Neuronal stem cell (in vitro differentiated cells): ENCODE results near the gene NAGPA.

Source experiments
- DNase-seq: peaks from one replicate; pipeline ENCODE4 v3.0.0-alpha.2; 2013; ENCODE audit warnings: low spot score
- H2AFZ ChIP-seq: one replicate; pipeline ENCODE4 v1.6.1; 2013; ENCODE audit warnings: mild to moderate bottlenecking, low read length, inconsistent platforms
- H2AK5ac ChIP-seq: 2 replicates; pipeline ENCODE4 v1.6.1; 2013; ENCODE audit warnings: low read depth, mild to moderate bottlenecking, inconsistent platforms, low read length, moderate library complexity, mixed read lengths
- H2BK120ac ChIP-seq: 2 replicates; pipeline ENCODE4 v1.6.1; 2013; ENCODE audit warnings: low read depth, mild to moderate bottlenecking, inconsistent platforms, low read length, moderate library complexity, mixed read lengths
- H2BK12ac ChIP-seq: one replicate; pipeline ENCODE4 v1.6.1; 2013; ENCODE audit warnings: low read length, inconsistent platforms
- H2BK15ac ChIP-seq: 2 replicates; pipeline ENCODE4 v1.6.1; 2013; ENCODE audit warnings: mild to moderate bottlenecking, low read length, inconsistent platforms, mixed read lengths
- H2BK5ac ChIP-seq: one replicate; pipeline ENCODE4 v1.6.1; 2013; ENCODE audit warnings: inconsistent platforms, mild to moderate bottlenecking, low read length, moderate library complexity
- H3K14ac ChIP-seq: one replicate; pipeline ENCODE4 v1.6.1; 2013; ENCODE audit warnings: low read length, inconsistent platforms
- H3K18ac ChIP-seq: 2 replicates; pipeline ENCODE4 v1.6.1; 2013; ENCODE audit warnings: low read length, inconsistent platforms
- H3K23ac ChIP-seq: 2 replicates; pipeline ENCODE4 v1.6.1; 2013; ENCODE audit warnings: low read depth, mild to moderate bottlenecking, mixed read lengths, low read length, inconsistent platforms; ENCODE audit not compliant: poor library complexity
- H3K27ac ChIP-seq: replicated peaks from 3 replicates; pipeline ENCODE4 v1.5.1; 2013; ENCODE audit warnings: low read length, inconsistent platforms
- H3K27me3 ChIP-seq, 3 experiments: 2 replicates each; pipeline ENCODE4 v1.6.1; 2013; ENCODE audit warnings: low read length in 3 of 3, mild to moderate bottlenecking in 2 of 3, inconsistent platforms in 1 of 3, low read depth in 1 of 3, mixed read lengths in 1 of 3, moderate library complexity in 1 of 3; ENCODE audit not compliant: control insufficient read depth in 3 of 3, insufficient read depth in 3 of 3
- H3K36me3 ChIP-seq, 2 donors: replicated peaks in 1 of 2; 2 replicates each; pipeline ENCODE4 v1.6.1; 2013; ENCODE audit warnings: low read length in 2 of 2; ENCODE audit not compliant: control insufficient read depth in 2 of 2, insufficient read depth in 2 of 2
- H3K4ac ChIP-seq: 2 replicates; pipeline ENCODE4 v1.6.1; 2013; ENCODE audit warnings: inconsistent platforms, mild to moderate bottlenecking, low read length, moderate library complexity
- H3K4me1 ChIP-seq, 2 donors: 1 replicate in 1 of 2; 2 replicates in 1 of 2; pipeline ENCODE4 v1.6.1; 2013; ENCODE audit warnings: low read length in 2 of 2, low read depth in 1 of 2; ENCODE audit not compliant: control insufficient read depth in 2 of 2, insufficient read depth in 1 of 2
- H3K4me2 ChIP-seq: one replicate; pipeline ENCODE4 v1.6.1; 2013; ENCODE audit warnings: mild to moderate bottlenecking, low read length, inconsistent platforms; ENCODE audit not compliant: insufficient read depth, poor library complexity, severe bottlenecking
- H3K4me3 ChIP-seq, 2 donors: 2 replicates each; pipeline ENCODE4 v1.5.1; 2013; ENCODE audit warnings: low read length in 2 of 2, mild to moderate bottlenecking in 2 of 2, inconsistent platforms in 1 of 2, moderate library complexity in 1 of 2
- H3K79me1 ChIP-seq: one replicate; pipeline ENCODE4 v1.6.1; 2013; ENCODE audit warnings: low read depth, mild to moderate bottlenecking, inconsistent platforms, low read length, moderate library complexity
- H3K9ac ChIP-seq: one replicate; pipeline ENCODE4 v1.6.1; 2013; ENCODE audit warnings: mild to moderate bottlenecking, low read depth, low read length, inconsistent platforms; ENCODE audit not compliant: poor library complexity
- H3K9me3 ChIP-seq, 2 donors: replicated peaks in 1 of 2; 2 replicates each; pipeline versions ENCODE3 to v1.6.1; 2013; ENCODE audit warnings: low read length in 2 of 2, mild to moderate bottlenecking in 2 of 2, inconsistent platforms in 1 of 2, low read depth in 1 of 2, mixed read lengths in 1 of 2, moderate library complexity in 1 of 2; ENCODE audit not compliant: control insufficient read depth in 2 of 2, insufficient read depth in 1 of 2
- H4K8ac ChIP-seq: one replicate; pipeline ENCODE4 v1.6.1; 2013; ENCODE audit warnings: low read depth, mild to moderate bottlenecking, inconsistent platforms, low read length, moderate library complexity
- H4K91ac ChIP-seq: one replicate; pipeline ENCODE4 v1.6.1; 2013; ENCODE audit warnings: low read length, low read depth, mild to moderate bottlenecking, inconsistent platforms; ENCODE audit not compliant: poor library complexity
- WGBS, 2 donors: extraction: QIAGEN DNeasy Blood & Tissue Kit; methylation state at CpG; one replicate each; pipeline ENCODE4 v1.1.7; 2013; ENCODE audit warnings: missing lambda C conversion rate in 2 of 2, mixed read lengths in 1 of 2; ENCODE audit not compliant: insufficient read length in 2 of 2, insufficient replicate concordance in 1 of 2; ENCODE audit errors: extremely low coverage in 2 of 2; 5-methylcytosine and 5-hydroxymethylcytosine counted together

Gene NAGPA

DNA sequence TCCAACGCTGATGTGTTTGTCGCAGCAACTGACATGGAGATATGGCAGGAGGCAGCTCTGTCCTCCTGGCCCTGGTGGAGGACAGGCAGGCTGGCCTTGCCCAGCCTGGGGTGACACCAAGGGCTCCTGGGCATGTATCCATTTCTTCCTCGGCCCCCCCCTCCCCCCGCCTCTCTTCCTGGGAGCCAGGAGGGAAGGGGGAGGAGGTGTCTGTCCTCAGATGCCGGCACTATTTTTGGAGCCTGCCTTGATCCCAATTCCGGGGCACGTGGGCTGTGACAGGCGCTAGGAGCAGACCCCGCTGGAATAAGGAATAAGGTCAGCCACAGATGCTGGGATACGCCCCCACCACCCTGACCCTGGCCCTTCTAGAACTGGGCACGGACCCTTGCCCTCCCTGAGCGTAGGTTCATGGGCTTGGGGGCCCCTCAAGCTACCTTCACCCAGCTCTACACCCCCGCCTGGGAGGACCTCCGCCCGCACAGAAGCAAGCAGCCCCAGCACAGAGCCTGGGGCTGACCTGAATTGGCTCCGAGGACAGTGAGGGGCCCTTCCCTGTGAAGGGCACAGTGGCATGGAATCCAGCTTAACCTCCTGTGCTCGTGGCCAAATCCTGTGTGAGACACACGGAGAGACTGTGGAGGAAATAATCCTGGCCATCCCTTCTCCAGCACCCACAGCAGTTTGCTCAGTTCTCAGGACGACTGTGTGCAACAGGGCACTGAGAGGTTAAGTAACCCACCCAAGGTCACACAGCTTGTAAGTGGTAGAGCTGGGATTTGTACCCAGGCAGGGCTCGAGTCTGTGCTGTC, 51.5 kb downstream of the NAGPA start:
- peak overlapping the region; percentile 65 for H3K23ac ChIP-seq
- no peak overlapping the region for H3K4me2 ChIP-seq
- no peak for DNase-seq
- no CpG with 5 or more reads among the region's 20 CpGs for WGBS, 2 donors
- peak overlapping the region; percentile 84 for H2BK12ac ChIP-seq
- H3K4ac ChIP-seq, result no peak overlapping the region
- peak overlapping the region; percentile 87 for H2BK120ac ChIP-seq
- no peaks in the 10 kb centered on the region for H3K9me3 ChIP-seq
- peaks cover 1 to 39% (median 7%) of the 10 kb centered on the region in 3 experiments for H3K27me3 ChIP-seq
- H4K8ac ChIP-seq, result no peak overlapping the region
- H3K4me3 ChIP-seq, result no peak overlapping the region
- peaks cover 0 to 2% of the 10 kb centered on the region in 2 donors for H3K4me1 ChIP-seq
- peak overlapping the region; percentile 38 for H3K14ac ChIP-seq
- no peak overlapping the region for H3K27ac ChIP-seq
- peak overlapping the region; percentile 0 for H2BK15ac ChIP-seq
- H4K91ac ChIP-seq, result peak overlapping the region; percentile 53
- H2AFZ ChIP-seq, result peak overlapping the region; percentile 73
- no peak overlapping the region for H3K9ac ChIP-seq
- H3K18ac ChIP-seq, result peak overlapping the region; percentile 87
- peak overlapping the region; percentile 39 for H2BK5ac ChIP-seq
- H3K36me3 ChIP-seq, result no peaks in the 10 kb centered on the region
- H3K79me1 ChIP-seq, result no peaks in the 10 kb centered on the region
- peak overlapping the region; percentile 92 for H2AK5ac ChIP-seq

DNA sequence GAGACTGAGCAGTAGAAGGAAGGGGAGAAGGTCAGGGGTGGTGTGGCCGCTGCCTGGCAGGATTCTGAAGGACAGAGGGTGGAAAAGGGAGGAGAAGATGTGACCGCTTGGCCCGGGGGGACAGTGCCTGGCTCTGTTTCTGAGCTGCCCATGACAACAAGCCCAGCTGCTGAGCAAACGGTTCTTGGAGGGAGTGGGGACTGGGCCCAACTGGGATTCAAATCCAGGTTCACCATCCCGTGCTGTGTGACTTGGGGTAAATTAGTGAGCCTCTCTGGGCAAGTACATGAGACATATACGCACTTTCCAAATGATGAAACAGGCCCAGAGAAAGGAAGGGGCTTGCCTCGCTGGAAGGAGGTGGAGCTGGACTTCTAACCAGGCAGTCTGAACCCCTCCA, 52.3 kb downstream of the NAGPA start:
- no peak overlapping the region for H3K4me2 ChIP-seq
- DNase-seq, result no peak
- peak overlapping the region; percentile 73 for H2AFZ ChIP-seq
- H3K18ac ChIP-seq, result peak overlapping the region; percentile 48
- H3K4me1 ChIP-seq, result no peaks in the 10 kb centered on the region
- peak overlapping the region; percentile 87 for H2BK120ac ChIP-seq
- H3K36me3 ChIP-seq, result no peaks in the 10 kb centered on the region
- H4K8ac ChIP-seq, result peak overlapping the region; percentile 43
- no peak overlapping the region for H3K9ac ChIP-seq
- WGBS, 2 donors, result no CpG with 5 or more reads among the region's 7 CpGs
- H2BK15ac ChIP-seq, result peak overlapping the region; percentile 49
- H2AK5ac ChIP-seq, result peak overlapping the region; percentile 92
- H3K14ac ChIP-seq, result peak overlapping the region; percentile 38
- H3K23ac ChIP-seq, result peak overlapping the region; percentile 65
- no peaks in the 10 kb centered on the region for H3K79me1 ChIP-seq
- peaks cover 0 to 31% (median 3%) of the 10 kb centered on the region in 3 experiments for H3K27me3 ChIP-seq
- H2BK12ac ChIP-seq, result peak overlapping the region; percentile 58
- H4K91ac ChIP-seq, result no peak overlapping the region
- no peak overlapping the region for H3K27ac ChIP-seq
- no peak overlapping the region for H3K4ac ChIP-seq
- H2BK5ac ChIP-seq, result no peak overlapping the region
- no peak overlapping the region for H3K4me3 ChIP-seq
- peaks cover 0 to 2% of the 10 kb centered on the region in 2 donors for H3K9me3 ChIP-seq

DNA sequence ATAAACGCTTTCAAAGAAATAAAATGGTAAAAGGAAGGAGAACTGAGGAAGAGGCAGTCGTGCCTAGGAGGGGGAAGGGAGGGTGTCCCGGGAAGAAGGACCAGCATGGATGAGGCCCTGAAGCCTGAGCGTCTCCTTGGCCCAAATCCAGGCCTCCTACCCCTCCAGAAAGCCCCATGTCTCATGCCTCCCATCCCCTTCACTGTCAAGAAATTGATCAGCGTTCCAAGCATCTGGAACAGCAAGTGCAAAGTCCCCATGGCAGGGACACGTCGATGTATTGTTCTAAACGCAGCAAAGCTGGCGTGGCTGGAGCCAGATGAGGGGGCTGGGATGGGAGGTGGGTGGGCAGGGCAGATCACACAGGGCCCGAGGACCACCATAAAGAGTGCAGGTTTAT, 53.0 kb downstream of the NAGPA start:
- Histone ChIP-seq H2BK5ac (no peak overlapping the region), H3K18ac (no peak overlapping the region), H2AFZ (no peak overlapping the region), H3K79me1 (no peaks in the 10 kb centered on the region), H2BK15ac (no peak overlapping the region), H3K9me3 (peaks cover 0 to 5% of the 10 kb centered on the region in 2 donors), H3K4me2 (no peak overlapping the region), H3K36me3 (no peaks in the 10 kb centered on the region), H3K27ac (no peak overlapping the region), H2BK120ac (no peak overlapping the region), H3K27me3 (peaks cover 0 to 23% (median 0%) of the 10 kb centered on the region in 3 experiments), H3K23ac (no peak overlapping the region), H3K4me1 (no peaks in the 10 kb centered on the region), H4K91ac (no peak overlapping the region), H3K4ac (no peak overlapping the region), H3K9ac (no peak overlapping the region), H3K14ac (no peak overlapping the region), H3K4me3 (no peak overlapping the region), H2BK12ac (no peak overlapping the region), H2AK5ac (no peak overlapping the region), H4K8ac (no peak overlapping the region)
- no CpG with 5 or more reads among the region's 10 CpGs for WGBS, 2 donors
- no peak for DNase-seq

DNA sequence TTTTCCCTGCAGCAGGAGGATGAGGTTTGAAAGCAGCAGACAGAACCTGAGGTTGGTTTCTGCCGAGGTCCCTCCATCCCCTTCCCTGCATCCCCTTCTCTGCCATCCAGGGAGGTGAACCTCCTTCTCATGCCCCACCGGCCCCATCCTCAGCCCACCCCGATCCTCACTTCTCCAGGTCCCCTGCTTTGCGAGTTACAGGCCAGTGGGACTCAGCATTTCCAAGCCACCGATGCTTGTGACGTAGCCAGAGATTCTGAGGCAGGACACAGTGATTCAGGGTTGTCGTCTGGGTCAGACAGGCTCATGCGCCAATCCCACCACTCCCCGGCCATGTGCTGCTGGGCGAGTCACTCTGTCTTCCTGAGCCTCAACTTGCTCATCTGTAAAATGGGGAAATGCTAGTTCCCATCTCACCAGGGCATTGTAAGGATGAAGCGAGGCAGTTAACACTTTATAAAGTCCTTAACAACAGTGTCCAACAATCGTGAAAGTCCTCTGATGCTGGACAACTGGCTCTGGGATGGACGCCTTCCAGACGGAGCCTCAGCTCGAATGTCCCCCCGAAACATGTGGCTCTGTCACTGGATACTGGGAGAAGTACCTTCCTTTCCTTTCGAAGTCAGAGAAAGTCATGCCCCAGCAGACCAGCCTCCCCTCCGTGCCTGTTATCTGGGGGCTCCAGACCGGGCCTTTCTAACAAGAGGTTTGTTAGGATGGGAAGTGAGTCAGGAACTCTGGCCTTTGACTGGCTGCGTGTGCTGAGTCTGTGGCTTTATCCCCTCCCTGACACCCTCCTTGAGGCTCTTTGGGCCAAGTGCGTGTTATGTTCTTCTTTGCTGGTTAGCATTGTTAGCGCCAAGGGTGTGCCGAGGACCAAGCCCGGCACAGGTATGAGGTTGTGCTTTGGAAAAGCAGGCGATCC, 53.7 kb downstream of the NAGPA start:
- H3K4me3 ChIP-seq, result no peak overlapping the region

More for the DNA sequence above, 53.7 kb downstream of the NAGPA start:
- Histone ChIP-seq H2BK12ac (no peak overlapping the region), H3K27me3 (peaks cover 0 to 23% (median 0%) of the 10 kb centered on the region in 3 experiments), H2AFZ (no peak overlapping the region), H3K27ac (no peak overlapping the region), H2BK15ac (no peak overlapping the region), H3K4me2 (no peak overlapping the region), H4K91ac (no peak overlapping the region), H3K18ac (no peak overlapping the region), H3K36me3 (no peaks in the 10 kb centered on the region), H3K79me1 (no peaks in the 10 kb centered on the region), H3K4ac (no peak overlapping the region), H3K9ac (no peak overlapping the region), H2AK5ac (no peak overlapping the region), H2BK120ac (no peak overlapping the region), H3K23ac (no peak overlapping the region), H2BK5ac (no peak overlapping the region), H4K8ac (no peak overlapping the region), H3K14ac (no peak overlapping the region), H3K9me3 (peaks cover 0 to 5% of the 10 kb centered on the region in 2 donors), H3K4me1 (no peaks in the 10 kb centered on the region)
- no peak for DNase-seq
- no CpG with 5 or more reads among the region's 25 CpGs for WGBS, 2 donors
